Gastroesophageal sphincter (tissue), 3 donors: ENCODE measurements around the gene ZNF444.

Experiments
- EP300 ChIP-seq: sonication (generic); formaldehyde crosslinking; IDR thresholded peaks from one replicate; pipeline ENCODE4 v1.6.1; 2017; ENCODE audit warnings: antibody characterized with exemption, mild to moderate bottlenecking
- POLR2A ChIP-seq, 2 donors: fragments of 450-650 bp; IDR thresholded peaks; one replicate each; pipeline ENCODE4 v1.6.1; 2017; ENCODE audit warnings: antibody characterized with exemption in 2 of 2, mild to moderate bottlenecking in 2 of 2, moderate library complexity in 1 of 2
- POLR2AphosphoS5 ChIP-seq: sonication (generic); formaldehyde crosslinking; IDR thresholded peaks from one replicate; pipeline ENCODE4 v1.6.1; 2017; ENCODE audit warnings: antibody characterized with exemption
- TF ChIP-seq, protein P1 (sequence below), 4 experiments: fragments of 200-600 bp in 2 of 4; fragments of 450-650 bp in 2 of 4; sonication (generic) in 1 of 4; IDR thresholded peaks; one replicate each; pipeline ENCODE4 v1.5.1; 2017 to 2019; ENCODE audit warnings: antibody characterized with exemption in 4 of 4, mild to moderate bottlenecking in 2 of 4, moderate library complexity in 2 of 4

- TF ChIP-seq, protein P1, sequence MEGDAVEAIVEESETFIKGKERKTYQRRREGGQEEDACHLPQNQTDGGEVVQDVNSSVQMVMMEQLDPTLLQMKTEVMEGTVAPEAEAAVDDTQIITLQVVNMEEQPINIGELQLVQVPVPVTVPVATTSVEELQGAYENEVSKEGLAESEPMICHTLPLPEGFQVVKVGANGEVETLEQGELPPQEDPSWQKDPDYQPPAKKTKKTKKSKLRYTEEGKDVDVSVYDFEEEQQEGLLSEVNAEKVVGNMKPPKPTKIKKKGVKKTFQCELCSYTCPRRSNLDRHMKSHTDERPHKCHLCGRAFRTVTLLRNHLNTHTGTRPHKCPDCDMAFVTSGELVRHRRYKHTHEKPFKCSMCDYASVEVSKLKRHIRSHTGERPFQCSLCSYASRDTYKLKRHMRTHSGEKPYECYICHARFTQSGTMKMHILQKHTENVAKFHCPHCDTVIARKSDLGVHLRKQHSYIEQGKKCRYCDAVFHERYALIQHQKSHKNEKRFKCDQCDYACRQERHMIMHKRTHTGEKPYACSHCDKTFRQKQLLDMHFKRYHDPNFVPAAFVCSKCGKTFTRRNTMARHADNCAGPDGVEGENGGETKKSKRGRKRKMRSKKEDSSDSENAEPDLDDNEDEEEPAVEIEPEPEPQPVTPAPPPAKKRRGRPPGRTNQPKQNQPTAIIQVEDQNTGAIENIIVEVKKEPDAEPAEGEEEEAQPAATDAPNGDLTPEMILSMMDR (IDR thresholded peaks at IDR 0.05), result no peak
- no peak for TF ChIP-seq EP300
- no peak for TF ChIP-seq POLR2AphosphoS5
- no peak for TF ChIP-seq POLR2A (IDR thresholded peaks at IDR 0.05)
Measured at GRCh38 chr19:56148096-56148495, 7.0 kb downstream of the ZNF444 start.
